Gastroesophageal sphincter (tissue), 4 donors: ENCODE results near the gene CAMK1D. TPM values are rescaled to one million over a fixed set of nuclear protein-coding genes. Genes with fewer than 3 reads are reported as not detected.
"Not testable (repeated sequence)": the region's sequence is repeated elsewhere in the genome, so short reads cannot be mapped to it uniquely, and the experiment has no call there.

ENCODE experiments used
- ATAC-seq: fragments of 150-250 bp; one replicate; pipeline ENCODE4 v1.9.1; 2016; ENCODE audit warnings: mild to moderate bottlenecking, moderate library complexity
- H3K27ac ChIP-seq, 4 donors: fragments of 200-600 bp; sonication (generic) in 3 of 4; 1 replicate in 3 of 4; 2 replicates in 1 of 4; pipeline ENCODE4 v1.5.1; 2016 to 2019
- H3K27me3 ChIP-seq: fragments of 200-600 bp; sonication (generic); one replicate; pipeline ENCODE4 v1.5.1; 2019
- H3K36me3 ChIP-seq, 2 donors: fragments of 200-600 bp; sonication (generic); one replicate each; pipeline ENCODE4 v1.5.1; 2019; ENCODE audit warnings: control low read depth in 1 of 2
- H3K4me1 ChIP-seq, 3 donors: fragments of 200-600 bp; sonication (generic); 1 replicate in 2 of 3; 2 replicates in 1 of 3; pipeline ENCODE4 v1.5.1; 2016 to 2019; ENCODE audit warnings: control low read depth in 2 of 3
- H3K4me3 ChIP-seq, 2 donors: fragments of 200-600 bp; sonication (generic); one replicate each; pipeline ENCODE4 v1.5.1; 2019; ENCODE audit warnings: mild to moderate bottlenecking in 1 of 2, moderate library complexity in 1 of 2
- H3K9me3 ChIP-seq, 3 donors: fragments of 200-600 bp; sonication (generic); one replicate each; pipeline ENCODE4 v1.5.1; 2017 to 2019; ENCODE audit warnings: control low read depth in 2 of 3
- CTCF ChIP-seq, 4 experiments: fragments of 200-600 bp in 2 of 4; fragments of 450-650 bp in 2 of 4; sonication (generic) in 1 of 4; IDR thresholded peaks; one replicate each; pipeline ENCODE4 v1.5.1; 2017 to 2019; ENCODE audit warnings: antibody characterized with exemption in 4 of 4, mild to moderate bottlenecking in 2 of 4, moderate library complexity in 2 of 4
- EP300 ChIP-seq: sonication (generic); formaldehyde crosslinking; IDR thresholded peaks from one replicate; pipeline ENCODE4 v1.6.1; 2017; ENCODE audit warnings: antibody characterized with exemption, mild to moderate bottlenecking
- POLR2A ChIP-seq, 2 donors: fragments of 450-650 bp; IDR thresholded peaks; one replicate each; pipeline ENCODE4 v1.6.1; 2017; ENCODE audit warnings: antibody characterized with exemption in 2 of 2, mild to moderate bottlenecking in 2 of 2, moderate library complexity in 1 of 2
- POLR2AphosphoS5 ChIP-seq: sonication (generic); formaldehyde crosslinking; IDR thresholded peaks from one replicate; pipeline ENCODE4 v1.6.1; 2017; ENCODE audit warnings: antibody characterized with exemption
- WGBS, 2 donors: methylation state at CpG; one replicate each; pipeline ENCODE4 v1.1.5; 2018; ENCODE audit warnings: low coverage in 1 of 2; 5-methylcytosine and 5-hydroxymethylcytosine counted together
- total RNA-seq, 4 donors: library from RNA; depleted of rRNA; stranded (reverse); fragments of >200 nt; gene quantifications; one replicate each; pipeline ENCODE4 v1.1.0, GENCODE V29; 2016

The CAMK1D gene
- total RNA-seq, 4 donors from 2014 or later, result 11.6 to 18.3 (median 15.3) TPM

DNA sequence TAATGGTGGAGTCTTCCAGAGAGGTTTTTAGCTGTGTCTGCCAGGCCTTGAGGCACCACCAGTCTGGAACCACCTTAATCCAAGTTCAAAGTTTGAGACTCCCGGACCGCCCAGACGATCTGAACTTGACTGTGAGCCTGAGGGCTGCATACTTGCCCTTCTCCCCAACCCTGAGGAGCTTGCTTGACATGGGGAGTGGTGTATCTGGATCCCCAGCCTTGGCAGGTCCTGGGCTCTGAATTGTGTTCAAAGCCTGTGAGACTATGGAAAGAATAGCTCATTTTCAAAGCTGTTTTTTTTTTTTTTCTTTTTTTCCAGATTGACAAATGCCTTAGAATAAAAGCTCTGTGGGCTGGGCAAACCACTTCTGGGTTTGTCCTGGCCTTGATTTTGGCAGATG lies 22.3 kb upstream of the CAMK1D start:
- no peak for ATAC-seq

DNA sequence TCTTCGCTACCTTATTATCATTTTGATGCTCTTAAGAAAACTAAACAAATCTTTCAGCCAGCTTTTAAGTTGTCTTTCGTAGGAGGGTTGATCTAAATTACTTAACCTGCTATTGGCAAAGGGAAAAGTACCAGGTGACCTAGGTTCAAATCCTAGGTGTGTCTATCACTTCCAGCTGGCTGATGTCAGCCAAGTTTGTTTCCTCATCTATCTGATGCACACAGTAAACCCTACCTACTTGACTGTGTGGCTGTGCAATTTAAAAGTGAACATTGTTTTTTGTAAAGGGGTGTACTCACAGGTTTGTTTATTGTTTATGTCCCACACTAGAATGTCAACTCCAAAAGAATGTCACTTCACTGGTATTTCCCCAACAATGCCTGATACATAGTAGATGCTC lies 21.9 kb upstream of the CAMK1D start:
- ATAC-seq, result no peak
- Histone ChIP-seq H3K27ac (no peak overlapping the region), H3K4me3 (no peak overlapping the region), H3K36me3 (no peaks in the 10 kb centered on the region), H3K27me3 (no peaks in the 10 kb centered on the region), H3K4me1 (peaks cover 0 to 17% (median 0%) of the 10 kb centered on the region in 3 donors), H3K9me3 (no peaks in the 10 kb centered on the region)
- WGBS, 2 donors, result 82% methylated on average over 2 of the region's 2 CpGs; no CpG with 5 or more reads in 1 of the 2 donors
- TF ChIP-seq POLR2A (IDR thresholded peaks at IDR 0.05) (no peak), CTCF (IDR thresholded peaks at IDR 0.05) (no peak), POLR2AphosphoS5 (no peak), EP300 (no peak)

More for the DNA sequence above, 22.3 kb upstream of the CAMK1D start:
- no peak overlapping the region for H3K4me3 ChIP-seq
- H3K4me1 ChIP-seq, result peaks cover 0 to 17% (median 0%) of the 10 kb centered on the region in 3 donors
- no peaks in the 10 kb centered on the region for H3K27me3 ChIP-seq
- H3K36me3 ChIP-seq, result no peaks in the 10 kb centered on the region
- no peak for TF ChIP-seq POLR2AphosphoS5
- TF ChIP-seq EP300, result no peak
- TF ChIP-seq POLR2A (IDR thresholded peaks at IDR 0.05), result no peak
- no peak for TF ChIP-seq CTCF (IDR thresholded peaks at IDR 0.05)
- no peak overlapping the region for H3K27ac ChIP-seq
- H3K9me3 ChIP-seq, result no peaks in the 10 kb centered on the region
- 93% methylated on average over 3 of the region's 3 CpGs; no CpG with 5 or more reads in 1 of the 2 donors for WGBS, 2 donors

DNA sequence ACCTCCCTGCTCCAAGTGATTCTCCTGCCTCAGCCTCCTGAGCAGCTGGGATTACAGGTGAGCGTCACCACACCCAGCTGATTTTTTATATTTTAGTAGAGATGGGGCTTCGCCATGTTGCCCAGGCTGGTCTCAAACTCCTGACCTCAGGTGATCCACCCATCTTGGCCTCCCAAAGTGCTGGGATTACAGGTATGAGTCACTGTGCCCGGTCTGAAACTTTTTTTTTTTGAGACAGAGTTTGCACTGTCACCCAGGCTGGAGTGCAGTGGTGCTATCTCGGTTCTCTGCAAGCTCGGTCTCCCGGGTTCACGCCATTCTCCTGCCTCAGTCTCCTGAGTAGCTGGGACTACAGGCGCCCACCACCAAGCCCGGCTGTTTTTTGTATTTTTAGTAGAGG lies 21.0 kb upstream of the CAMK1D start:
- 86 to 100% methylated on average over 2 of the region's 9 CpGs for WGBS, 2 donors
- not testable (repeated sequence) for H3K9me3 ChIP-seq, H3K4me3 ChIP-seq, H3K36me3 ChIP-seq, H3K27ac ChIP-seq, ATAC-seq, H3K27me3 ChIP-seq
- H3K4me1 ChIP-seq, result peaks cover 0 to 25% (median 3%) of the 10 kb centered on the region in 3 donors

DNA sequence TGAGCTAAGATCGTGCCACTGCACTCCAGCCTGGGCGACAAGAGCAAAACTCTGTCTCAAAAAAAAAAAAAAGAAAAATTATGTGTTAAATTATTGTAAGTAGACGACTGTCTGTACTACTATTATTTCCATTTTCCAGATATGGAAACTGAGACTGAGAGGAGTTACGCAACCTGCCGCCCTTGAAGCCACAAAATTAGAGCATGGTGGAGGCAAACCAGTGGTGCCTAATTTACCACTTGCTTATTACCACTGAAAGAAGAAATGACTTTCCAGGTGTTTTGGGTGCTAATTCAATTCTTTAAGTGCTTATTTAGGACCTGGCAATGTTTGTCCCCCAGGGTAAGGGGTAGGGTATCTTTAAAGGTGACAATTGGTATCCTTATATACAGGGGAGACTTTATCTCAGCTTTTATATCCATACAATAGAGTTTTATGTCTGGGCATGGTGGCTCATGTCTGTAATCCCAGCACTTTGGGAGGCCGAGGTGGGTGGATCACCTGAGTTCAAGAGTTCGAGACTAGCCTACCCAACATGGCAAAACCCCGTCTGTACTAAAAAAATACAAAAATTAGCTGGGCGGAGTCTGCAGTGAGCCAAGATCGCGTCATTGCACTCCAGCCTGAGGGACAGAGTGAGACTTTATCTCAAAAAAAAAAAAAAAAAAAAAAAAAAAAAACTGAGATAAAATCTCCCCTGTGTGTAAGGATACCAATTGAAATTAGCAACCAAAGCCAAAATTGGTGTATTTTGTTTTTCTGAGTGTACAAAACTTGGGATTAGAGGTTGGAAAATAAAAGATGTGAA lies 16.6 kb upstream of the CAMK1D start:
- H3K4me3 ChIP-seq, result no peak overlapping the region
- H3K9me3 ChIP-seq, result no peaks in the 10 kb centered on the region
- no peaks in the 10 kb centered on the region for H3K36me3 ChIP-seq
- H3K27me3 ChIP-seq, result no peaks in the 10 kb centered on the region
- 91 to 98% methylated on average over 4 to 5 of the region's 11 CpGs for WGBS, 2 donors
- peak overlapping the region; percentile 45 to 76 (median 62) for H3K27ac ChIP-seq
- peaks cover 0 to 34% (median 12%) of the 10 kb centered on the region in 3 donors for H3K4me1 ChIP-seq
- no peak for TF ChIP-seq CTCF (IDR thresholded peaks at IDR 0.05)
- no peak for TF ChIP-seq EP300
- TF ChIP-seq POLR2A (IDR thresholded peaks at IDR 0.05), result no peak
- ATAC-seq, result no peak

DNA sequence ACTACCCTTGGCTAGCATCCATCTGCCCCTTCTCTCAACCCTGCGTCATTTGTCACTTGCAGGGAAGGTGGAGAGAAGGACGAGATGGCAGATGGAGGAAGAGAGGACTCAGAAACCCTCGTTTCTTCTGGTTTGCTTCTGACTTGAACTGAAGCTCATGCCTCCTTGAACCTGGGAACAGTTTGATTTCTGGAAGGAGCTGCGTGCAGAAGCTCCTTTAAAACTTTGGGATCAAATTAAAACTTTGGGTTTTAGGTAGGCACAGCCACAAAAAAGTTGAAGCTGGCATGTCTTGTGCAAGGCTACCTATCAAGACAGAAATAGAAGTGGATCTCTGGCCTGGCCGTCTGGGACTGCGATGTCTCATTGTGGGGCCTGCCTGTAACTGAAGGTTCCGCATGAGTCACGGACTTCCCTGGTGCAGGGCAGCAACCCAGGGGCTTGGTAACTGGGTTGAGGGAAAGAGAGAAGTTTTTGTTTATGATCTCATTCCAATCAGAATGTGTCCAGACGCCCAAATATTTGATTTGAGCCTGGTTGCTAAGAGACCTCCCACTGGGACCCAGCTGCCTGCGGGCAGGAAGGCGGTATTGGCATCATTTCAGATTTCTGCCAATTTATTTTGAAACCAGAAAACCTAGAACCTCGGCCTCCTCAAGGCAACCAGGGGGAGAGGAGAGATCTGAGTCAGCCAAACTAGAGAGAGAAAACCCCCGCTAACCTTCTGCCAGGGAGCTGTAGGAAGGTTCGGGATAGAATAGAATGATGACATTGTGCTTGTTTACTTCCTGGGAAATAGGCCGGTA lies 15.8 kb upstream of the CAMK1D start:
- 17 to 19% methylated on average over 8 to 15 of the region's 15 CpGs for WGBS, 2 donors
- H3K27ac ChIP-seq, result peak overlapping the region; percentile 45 to 76 (median 62)

More for the DNA sequence above, 15.8 kb upstream of the CAMK1D start:
- Histone ChIP-seq H3K9me3 (no peaks in the 10 kb centered on the region), H3K4me3 (no peak overlapping the region), H3K36me3 (no peaks in the 10 kb centered on the region), H3K27me3 (no peaks in the 10 kb centered on the region), H3K4me1 (peaks cover 0 to 37% (median 12%) of the 10 kb centered on the region in 3 donors)
- TF ChIP-seq EP300, result no peak
- TF ChIP-seq CTCF (IDR thresholded peaks at IDR 0.05), result no peak
- TF ChIP-seq POLR2A (IDR thresholded peaks at IDR 0.05), result no peak
- peak; percentile 65 for TF ChIP-seq POLR2AphosphoS5
- peak; percentile 95 for ATAC-seq
